Stimulated activated memory B cell treated with anti-CD40 and anti-IgM and Interleukin-4, amounts not matched to agents 10 μg/mL and 1 μg/mL and 100 μg/mL, for 72 hours (primary cell): ENCODE data around the gene PSMD9.
"Not testable (repeated sequence)": the region's sequence is repeated elsewhere in the genome, so short reads cannot be mapped to it uniquely, and the experiment has no call there.

Experiments used
- ATAC-seq: fragments of 150-1000 bp; cut with Tn5 transposase; 2 replicates; pipeline ENCODE4 v1.10.0; 2021
- H3K27ac Mint-ChIP-seq: one replicate; pipeline ENCODE4 v1.8.0; 2022; ENCODE audit warnings: mild to moderate bottlenecking, mixed read lengths
- H3K27me3 Mint-ChIP-seq: one replicate; pipeline ENCODE4 v1.8.0; 2022; ENCODE audit warnings: mixed read lengths
- H3K36me3 Mint-ChIP-seq: one replicate; pipeline ENCODE4 v1.8.0; 2022; ENCODE audit warnings: mixed read lengths
- H3K4me1 Mint-ChIP-seq: one replicate; pipeline ENCODE4 v1.8.0; 2022; ENCODE audit warnings: mixed read lengths
- H3K4me3 Mint-ChIP-seq: one replicate; pipeline ENCODE4 v1.8.0; 2022; ENCODE audit warnings: mild to moderate bottlenecking, moderate library complexity, mixed read lengths
- H3K9me3 Mint-ChIP-seq: one replicate; pipeline ENCODE4 v1.8.0; 2022; ENCODE audit warnings: mixed read lengths

PSMD9 gene

DNA sequence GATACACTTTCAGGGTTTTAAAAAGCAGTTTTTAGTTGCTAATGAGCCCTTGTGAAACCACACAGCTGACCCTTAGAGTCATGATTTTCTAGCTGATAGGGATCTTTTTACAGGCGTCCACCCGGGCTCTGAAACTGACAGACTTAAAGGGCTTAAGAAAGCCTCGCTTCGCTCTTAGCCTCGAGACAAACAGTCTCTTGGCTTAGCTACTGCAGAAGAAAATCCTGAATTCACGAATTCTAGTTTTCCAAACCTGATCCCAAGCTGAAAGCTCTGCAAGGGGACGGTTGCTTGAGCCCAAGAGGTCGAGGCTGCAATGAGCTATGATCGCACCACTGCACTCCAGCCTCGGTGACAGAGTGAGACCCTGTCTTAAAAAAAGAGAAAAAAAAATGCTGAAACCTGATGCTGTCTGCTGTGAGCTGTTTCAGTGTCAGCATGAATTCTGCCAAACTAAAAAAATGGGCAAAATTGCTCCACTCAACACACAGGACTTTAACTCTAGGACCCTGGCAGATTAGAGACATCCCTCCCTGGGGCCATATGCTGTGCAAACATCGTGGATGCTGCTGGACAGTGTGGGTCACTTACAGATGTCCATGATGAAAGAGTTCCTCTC is 26.8 kb upstream of the PSMD9 start:
- H3K4me3 Mint-ChIP-seq = no peak overlapping the region

DNA sequence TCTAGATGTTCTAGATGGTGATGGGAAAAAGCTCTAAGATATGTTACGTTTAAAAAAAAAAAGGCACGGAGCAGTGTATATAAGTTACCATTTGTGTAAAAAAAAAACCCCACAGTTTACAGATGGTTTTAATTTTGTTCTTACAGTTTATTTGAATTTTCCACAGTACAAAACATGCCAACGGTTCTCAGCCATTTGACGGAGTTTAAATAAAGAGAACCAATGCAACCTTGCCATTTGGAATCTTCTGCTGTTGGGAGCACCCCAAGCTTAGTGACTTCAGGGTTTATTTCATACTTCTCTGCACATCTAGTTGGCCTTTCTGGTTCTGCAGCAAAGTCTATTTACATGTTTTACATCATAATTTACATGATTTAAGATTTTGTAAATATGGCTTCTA is 22.3 kb upstream of the PSMD9 start:
- no peak overlapping the region for H3K27ac Mint-ChIP-seq
- H3K4me3 Mint-ChIP-seq = no peak overlapping the region
- no peak for ATAC-seq
- H3K36me3 Mint-ChIP-seq = no peaks in the 10 kb centered on the region
- H3K9me3 Mint-ChIP-seq = no peaks in the 10 kb centered on the region
- H3K4me1 Mint-ChIP-seq = no peaks in the 10 kb centered on the region
- no peaks in the 10 kb centered on the region for H3K27me3 Mint-ChIP-seq

More for the DNA sequence above, 26.8 kb upstream of the PSMD9 start:
- Mint-ChIP-seq H3K27me3 (no peaks in the 10 kb centered on the region), H3K9me3 (no peaks in the 10 kb centered on the region), H3K4me1 (peaks cover 12% of the 10 kb centered on the region), H3K27ac (no peak overlapping the region), H3K36me3 (no peaks in the 10 kb centered on the region)
- no peak for ATAC-seq

DNA sequence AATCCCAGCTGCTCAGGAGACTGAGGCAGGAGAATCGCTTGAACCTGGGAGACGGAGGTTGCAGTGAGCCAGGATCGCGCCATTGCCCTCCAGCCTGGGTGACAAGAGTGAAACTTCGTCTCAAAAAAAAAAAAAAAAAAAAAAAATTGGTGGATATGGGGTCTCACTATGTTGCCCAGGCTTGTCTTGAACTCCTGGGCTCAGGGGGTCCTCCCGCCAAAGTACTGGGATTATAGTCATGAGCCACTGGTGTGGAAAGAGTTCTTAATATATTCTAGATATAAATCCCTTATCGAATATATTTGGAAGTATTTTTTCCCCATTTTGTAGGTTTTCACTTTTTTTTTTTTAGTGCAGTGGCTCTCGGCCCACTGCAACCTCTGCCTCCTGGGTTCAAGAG is 19.4 kb upstream of the PSMD9 start:
- H3K4me1 Mint-ChIP-seq, ATAC-seq, H3K4me3 Mint-ChIP-seq, H3K9me3 Mint-ChIP-seq, H3K36me3 Mint-ChIP-seq, H3K27ac Mint-ChIP-seq, H3K27me3 Mint-ChIP-seq: not testable (repeated sequence)

DNA sequence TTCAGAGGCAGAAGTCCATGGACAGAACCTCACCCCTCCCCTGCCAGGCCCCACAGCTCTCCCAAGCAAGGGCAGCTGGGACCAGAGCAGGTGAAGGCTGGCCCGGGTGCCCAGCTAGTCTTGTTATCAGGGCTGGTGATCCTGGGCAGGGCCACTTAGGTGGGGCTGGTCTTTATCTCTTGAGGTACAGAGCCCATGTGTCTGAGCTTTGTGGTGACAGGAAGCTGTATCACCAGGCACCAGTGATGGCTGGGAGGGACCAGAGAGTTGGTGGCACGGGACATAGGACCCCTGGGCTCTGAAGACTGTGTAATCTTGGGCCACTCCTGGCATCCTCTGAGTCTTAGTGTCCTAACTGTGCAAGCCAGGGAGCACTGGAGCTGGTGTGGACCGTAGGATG is 17.1 kb upstream of the PSMD9 start:
- Mint-ChIP-seq H3K36me3 (no peaks in the 10 kb centered on the region), H3K4me1 (no peaks in the 10 kb centered on the region), H3K27ac (no peak overlapping the region), H3K4me3 (no peak overlapping the region), H3K9me3 (no peaks in the 10 kb centered on the region), H3K27me3 (no peaks in the 10 kb centered on the region)
- no peak for ATAC-seq

DNA sequence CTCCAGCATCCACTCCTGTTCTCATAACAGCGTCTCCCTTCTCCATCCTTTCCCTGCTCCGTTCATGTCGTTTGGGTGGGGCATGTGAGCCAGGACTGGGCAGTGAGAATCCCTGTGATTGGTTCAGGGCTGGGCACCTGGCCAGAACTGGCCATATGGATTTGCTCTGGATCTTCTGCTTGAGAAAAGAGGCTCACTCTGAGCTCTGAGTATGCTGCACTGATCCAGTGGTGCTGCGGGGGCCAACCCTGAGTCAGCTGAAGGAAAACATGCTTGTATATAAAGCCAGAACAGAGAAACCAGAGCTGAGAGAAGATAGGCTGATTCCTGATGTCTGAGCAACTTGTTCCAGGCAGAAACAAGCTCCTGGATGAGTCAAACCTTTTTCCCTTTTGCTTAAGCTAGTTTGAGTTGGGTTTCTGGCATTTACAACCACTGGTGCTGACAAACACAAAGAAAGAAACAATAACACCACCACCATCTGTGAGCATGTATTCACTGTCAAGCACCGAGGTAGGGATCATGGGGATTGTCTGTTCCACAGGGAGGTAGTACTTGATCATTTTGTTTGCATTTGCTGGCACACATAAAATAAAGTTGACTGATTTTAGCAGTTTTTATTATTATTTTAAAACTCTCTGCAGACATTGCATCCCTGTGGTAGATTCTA is 15.9 kb upstream of the PSMD9 start:
- ATAC-seq = no peak
- no peaks in the 10 kb centered on the region for H3K4me1 Mint-ChIP-seq
- no peak overlapping the region for H3K27ac Mint-ChIP-seq
- no peaks in the 10 kb centered on the region for H3K36me3 Mint-ChIP-seq
- H3K27me3 Mint-ChIP-seq = no peaks in the 10 kb centered on the region
- H3K4me3 Mint-ChIP-seq = no peak overlapping the region
- H3K9me3 Mint-ChIP-seq = no peaks in the 10 kb centered on the region

DNA sequence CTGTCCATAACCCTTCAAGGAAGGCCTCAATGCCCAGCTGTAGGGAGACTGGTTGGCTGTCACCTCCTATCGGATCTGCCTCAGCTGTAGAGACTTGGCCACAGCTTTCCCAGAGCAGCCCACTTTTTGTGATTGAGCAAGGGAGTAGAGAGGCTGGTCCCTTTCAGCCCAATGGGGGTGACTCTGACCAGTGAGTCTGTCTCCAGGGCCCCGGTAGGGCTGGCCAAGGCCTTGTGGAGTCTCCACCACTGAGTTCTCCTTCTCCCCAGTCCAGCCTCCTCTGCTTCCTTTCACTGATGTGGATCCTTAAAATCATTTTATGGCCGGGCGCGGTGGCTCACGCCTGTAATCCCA is 15.4 kb upstream of the PSMD9 start:
- no peak for ATAC-seq
- H3K9me3 Mint-ChIP-seq = no peaks in the 10 kb centered on the region
- no peak overlapping the region for H3K27ac Mint-ChIP-seq
- H3K36me3 Mint-ChIP-seq = no peaks in the 10 kb centered on the region
- H3K27me3 Mint-ChIP-seq = no peaks in the 10 kb centered on the region
- H3K4me1 Mint-ChIP-seq = no peaks in the 10 kb centered on the region
- no peak overlapping the region for H3K4me3 Mint-ChIP-seq

DNA sequence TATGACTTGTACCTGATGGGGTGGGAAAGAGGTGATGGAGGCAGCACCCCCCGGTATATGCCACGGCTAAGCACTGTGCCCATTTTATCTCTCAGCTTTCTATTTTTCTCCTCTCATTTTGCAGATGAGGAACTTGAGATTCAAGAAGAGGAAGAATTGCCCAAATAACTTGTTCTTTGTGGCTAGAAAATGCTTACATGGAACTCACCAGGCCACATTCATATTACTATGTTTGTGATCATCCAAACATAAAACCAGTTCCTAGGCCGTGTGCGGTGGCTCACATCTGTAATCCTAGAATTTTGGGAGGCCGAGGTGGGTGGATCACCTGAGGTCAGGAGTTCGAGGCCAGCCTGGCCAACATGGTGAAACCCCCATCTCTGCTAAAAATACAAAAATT is 14.5 kb upstream of the PSMD9 start:
- no peaks in the 10 kb centered on the region for H3K27me3 Mint-ChIP-seq
- H3K9me3 Mint-ChIP-seq = no peaks in the 10 kb centered on the region
- ATAC-seq = no peak
- H3K4me1 Mint-ChIP-seq = no peaks in the 10 kb centered on the region
- no peaks in the 10 kb centered on the region for H3K36me3 Mint-ChIP-seq
- H3K4me3 Mint-ChIP-seq = no peak overlapping the region
- H3K27ac Mint-ChIP-seq = no peak overlapping the region

DNA sequence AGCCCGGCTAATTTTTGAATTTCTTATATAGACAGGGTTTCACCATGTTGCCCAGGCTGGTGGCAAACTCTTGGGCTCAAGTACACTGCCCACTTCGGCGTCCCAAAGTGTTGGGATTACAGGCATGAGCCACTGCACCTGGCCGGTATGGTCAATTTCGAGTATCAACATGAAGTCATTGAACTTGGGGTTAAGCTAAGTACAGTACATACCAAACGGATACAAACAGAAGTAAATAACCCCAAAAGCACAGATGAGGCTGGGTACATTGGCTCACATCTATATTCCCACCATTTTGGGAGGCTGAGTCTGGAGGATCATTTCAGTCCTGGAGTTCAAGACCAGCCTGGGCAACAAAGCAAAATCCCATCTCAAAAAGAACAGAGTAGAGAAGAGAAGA is 13.0 kb upstream of the PSMD9 start:
- no peak for ATAC-seq
- Mint-ChIP-seq H3K36me3 (no peaks in the 10 kb centered on the region), H3K4me3 (no peak overlapping the region), H3K27ac (no peak overlapping the region), H3K27me3 (no peaks in the 10 kb centered on the region), H3K4me1 (no peaks in the 10 kb centered on the region), H3K9me3 (no peaks in the 10 kb centered on the region)

DNA sequence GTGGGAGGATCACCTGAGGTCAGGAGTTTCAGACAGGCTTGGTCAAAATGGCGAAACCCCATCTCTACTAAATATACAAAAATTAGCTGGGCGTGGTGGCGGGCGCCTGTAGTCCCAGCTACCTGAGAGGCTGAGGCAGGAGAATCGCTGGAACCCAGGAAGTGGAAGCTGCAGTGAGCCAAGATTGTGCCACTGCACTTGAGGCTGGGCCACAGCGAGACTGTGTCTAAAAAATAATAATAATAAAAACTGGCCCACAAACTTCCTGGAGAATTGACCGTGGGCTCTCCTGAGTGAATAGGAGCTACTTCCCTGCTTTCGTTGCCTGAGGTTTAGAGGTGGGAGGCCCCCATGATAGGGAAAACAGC is 12.5 kb upstream of the PSMD9 start:
- H3K27me3 Mint-ChIP-seq, H3K36me3 Mint-ChIP-seq, H3K27ac Mint-ChIP-seq, H3K9me3 Mint-ChIP-seq, ATAC-seq, H3K4me1 Mint-ChIP-seq, H3K4me3 Mint-ChIP-seq: not testable (repeated sequence)

DNA sequence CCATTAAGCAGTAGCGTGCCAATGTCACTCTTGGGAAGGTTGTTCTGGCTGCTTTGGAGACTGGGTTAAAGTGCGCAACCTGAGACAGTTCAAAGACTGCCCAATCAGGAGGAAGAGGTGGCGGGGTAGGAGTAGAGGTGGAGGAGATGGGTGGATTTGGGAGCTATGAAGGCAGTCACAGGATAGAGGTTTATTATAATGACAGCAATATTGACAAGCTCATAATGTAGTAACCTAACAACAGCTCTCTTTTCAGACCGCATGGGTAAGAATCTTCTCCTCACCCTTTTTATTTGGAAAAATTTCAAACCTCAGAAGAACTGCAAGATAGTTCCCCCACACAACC is 5.3 kb upstream of the PSMD9 start:
- no peak for ATAC-seq
- Mint-ChIP-seq H3K36me3 (no peaks in the 10 kb centered on the region), H3K9me3 (no peaks in the 10 kb centered on the region), H3K4me3 (no peak overlapping the region), H3K27ac (no peak overlapping the region), H3K4me1 (no peaks in the 10 kb centered on the region), H3K27me3 (no peaks in the 10 kb centered on the region)

DNA sequence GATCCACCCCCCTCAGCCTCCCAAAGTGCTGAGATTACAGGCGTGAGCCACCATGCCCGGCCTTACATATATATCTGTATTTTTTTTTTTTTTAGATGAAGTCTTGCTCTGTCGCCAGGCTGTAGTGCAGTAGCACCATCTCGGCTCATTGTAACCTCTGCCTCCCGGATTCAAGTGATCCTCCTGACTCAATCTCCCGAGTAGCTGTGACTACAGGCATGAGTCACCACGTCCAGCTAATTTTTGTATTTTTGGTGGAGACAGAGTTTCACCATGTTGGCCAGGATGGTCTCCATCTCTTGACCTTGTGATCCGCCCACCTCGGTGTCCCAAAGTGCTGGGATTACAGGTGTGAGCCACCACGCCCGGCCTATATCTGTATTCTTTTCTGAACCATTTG is 3.5 kb upstream of the PSMD9 start:
- not testable (repeated sequence) for ATAC-seq, H3K9me3 Mint-ChIP-seq, H3K36me3 Mint-ChIP-seq, H3K4me1 Mint-ChIP-seq, H3K27me3 Mint-ChIP-seq, H3K27ac Mint-ChIP-seq, H3K4me3 Mint-ChIP-seq

DNA sequence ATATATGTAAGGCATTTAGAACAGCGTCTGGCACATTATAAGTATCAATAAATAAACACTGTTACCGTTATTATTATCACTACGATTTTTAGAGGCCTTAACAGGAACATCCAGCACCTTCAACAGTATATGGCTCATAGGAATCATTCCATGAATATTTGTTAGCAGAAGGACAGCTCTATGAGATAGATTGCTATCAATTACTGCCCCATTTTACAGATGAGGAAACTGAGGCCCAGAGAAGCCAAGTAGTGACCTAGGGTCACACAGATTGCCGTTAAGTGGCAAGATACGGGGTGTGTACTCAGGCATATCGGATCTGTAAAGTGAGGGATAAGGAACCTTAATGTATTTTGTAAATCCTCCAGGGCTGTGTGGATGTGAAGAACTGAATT is 510 bp upstream of the PSMD9 start:
- Mint-ChIP-seq H3K4me1 (peaks cover 12% of the 10 kb centered on the region), H3K36me3 (no peaks in the 10 kb centered on the region), H3K4me3 (peak overlapping the region; percentile 100), H3K9me3 (no peaks in the 10 kb centered on the region), H3K27ac (peak overlapping the region; percentile 97), H3K27me3 (no peaks in the 10 kb centered on the region)
- ATAC-seq = no peak

DNA sequence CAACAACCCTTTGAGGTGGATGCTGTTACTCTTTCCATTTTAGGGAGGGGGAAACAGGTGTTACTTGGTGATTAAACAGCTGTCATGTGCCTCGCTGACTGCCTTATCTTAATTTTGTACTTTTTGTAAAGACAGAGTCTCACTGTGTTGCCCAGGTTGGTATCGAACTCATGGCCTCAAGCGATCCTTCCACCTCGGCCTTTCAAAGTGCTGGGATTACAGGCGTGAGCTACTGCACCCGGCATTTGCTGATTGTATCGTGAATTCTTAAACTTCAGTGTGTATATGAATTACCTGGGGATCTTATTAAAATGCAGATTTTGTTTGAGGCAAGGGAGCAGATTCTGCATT is 659 bp downstream of the PSMD9 start:
- H3K27ac Mint-ChIP-seq = peak overlapping the region; percentile 97
- H3K36me3 Mint-ChIP-seq = peaks cover 6% of the 10 kb centered on the region
- H3K4me3 Mint-ChIP-seq = peak overlapping the region; percentile 100
- no peaks in the 10 kb centered on the region for H3K9me3 Mint-ChIP-seq
- no peak for ATAC-seq
- H3K4me1 Mint-ChIP-seq = peaks cover 22% of the 10 kb centered on the region
- no peaks in the 10 kb centered on the region for H3K27me3 Mint-ChIP-seq

DNA sequence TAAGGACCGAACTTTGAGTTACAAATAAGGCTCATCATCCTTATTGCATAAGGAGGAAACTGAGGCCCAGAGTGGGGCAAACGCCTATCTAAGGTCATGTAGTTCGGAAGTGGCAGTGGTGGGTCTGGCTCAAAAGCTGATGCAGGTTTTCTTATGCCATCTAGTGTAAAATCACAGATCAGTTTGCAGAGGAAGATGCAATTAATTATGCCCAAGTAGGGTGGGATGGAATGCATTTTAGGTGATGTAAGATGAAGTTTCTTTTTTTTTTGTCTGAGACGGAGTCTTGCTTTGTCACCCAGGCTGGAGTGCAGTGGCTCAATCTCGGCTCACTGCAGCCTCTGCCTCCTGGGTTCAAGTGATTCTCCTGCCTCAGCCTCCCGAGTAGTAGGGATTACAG is 1.1 kb downstream of the PSMD9 start:
- H3K27ac Mint-ChIP-seq = peak overlapping the region; percentile 97
- H3K4me3 Mint-ChIP-seq = peak overlapping the region; percentile 100
- not testable (repeated sequence) for H3K9me3 Mint-ChIP-seq, H3K27me3 Mint-ChIP-seq, ATAC-seq, H3K36me3 Mint-ChIP-seq
- H3K4me1 Mint-ChIP-seq = peaks cover 24% of the 10 kb centered on the region

DNA sequence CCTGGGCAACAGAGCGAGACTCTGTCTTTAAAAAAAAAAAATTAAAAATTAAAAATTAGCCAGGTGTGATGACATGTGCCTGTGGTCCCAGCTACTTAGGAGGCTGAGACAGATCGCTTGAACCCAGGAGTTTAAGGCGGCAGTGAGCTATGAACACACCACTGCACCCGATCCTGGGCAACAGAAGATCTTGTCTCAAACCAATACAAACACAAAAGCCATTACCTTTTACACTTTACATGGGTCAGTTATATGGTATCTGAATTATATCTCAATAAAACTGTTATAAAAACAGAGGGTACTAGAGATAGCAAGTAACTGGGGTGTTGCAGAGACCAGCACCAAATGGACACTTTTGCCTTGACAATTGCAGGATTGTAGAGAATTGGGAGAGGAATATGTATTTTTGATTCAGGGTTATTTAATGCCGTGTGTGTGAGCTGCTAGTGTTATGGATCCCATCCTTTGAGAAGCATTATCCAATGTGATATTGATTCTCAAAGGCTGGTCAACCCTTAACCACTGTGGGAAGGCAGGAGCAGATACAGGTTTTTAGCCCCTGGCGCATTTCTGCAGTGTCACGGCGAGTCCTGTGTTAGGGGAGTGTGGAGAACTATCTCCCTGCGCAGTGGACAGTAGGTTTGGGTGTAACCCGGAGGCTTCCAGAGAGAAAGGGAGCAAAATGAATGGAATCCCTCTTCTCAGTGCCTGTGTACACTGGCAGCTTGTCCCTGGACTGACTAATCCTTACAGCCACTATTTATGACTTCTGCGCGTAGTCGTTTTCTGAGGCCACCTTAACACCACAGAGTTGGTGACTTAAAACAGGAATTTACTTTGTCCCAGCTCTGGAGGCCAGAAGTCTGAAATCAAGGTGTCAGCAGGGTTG is 4.3 kb downstream of the PSMD9 start:
- Mint-ChIP-seq H3K27me3 (no peaks in the 10 kb centered on the region), H3K9me3 (no peaks in the 10 kb centered on the region), H3K36me3 (peaks cover 18% of the 10 kb centered on the region), H3K4me3 (no peak overlapping the region), H3K4me1 (peaks cover 24% of the 10 kb centered on the region), H3K27ac (no peak overlapping the region)
- no peak for ATAC-seq

DNA sequence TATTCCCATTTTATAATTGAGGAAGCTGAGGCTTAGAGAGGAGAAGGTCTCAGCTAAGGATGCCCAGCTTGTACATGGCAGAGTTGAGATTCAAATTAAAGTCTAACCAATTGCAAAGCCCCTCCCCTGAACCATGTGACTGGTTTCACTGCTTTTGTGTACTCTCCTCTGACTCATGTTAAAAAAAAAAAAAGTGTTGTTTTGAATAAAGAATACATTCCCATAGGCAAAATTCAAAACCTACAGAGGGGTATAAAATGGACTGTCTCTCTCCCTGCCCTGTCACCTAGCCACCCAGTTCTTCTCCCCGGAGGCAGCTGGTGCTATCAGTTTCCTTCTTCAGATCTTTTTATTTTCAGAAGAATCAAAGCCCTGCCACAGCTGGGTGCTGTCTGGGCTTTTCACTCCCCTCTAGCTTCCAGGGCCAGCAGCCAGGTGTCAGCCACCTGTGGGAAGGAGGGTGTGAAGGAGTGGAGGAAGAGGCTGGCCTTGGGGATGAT is 5.4 kb downstream of the PSMD9 start:
- ATAC-seq = no peak
- peaks cover 21% of the 10 kb centered on the region for H3K36me3 Mint-ChIP-seq
- H3K4me3 Mint-ChIP-seq = no peak overlapping the region
- no peaks in the 10 kb centered on the region for H3K9me3 Mint-ChIP-seq
- H3K4me1 Mint-ChIP-seq = peaks cover 24% of the 10 kb centered on the region
- peak overlapping the region; percentile 11 for H3K27ac Mint-ChIP-seq
- no peaks in the 10 kb centered on the region for H3K27me3 Mint-ChIP-seq
